GM12872 (cell line): ENCODE data around the gene RPS6KB2.

Experiments used
- TF ChIP-seq, protein P1 (sequence below): IDR thresholded peaks from 3 replicates; pipeline ENCODE4 v1.5.1; 2011; ENCODE audit warnings: low read depth, mild to moderate bottlenecking, low read length, moderate library complexity; ENCODE audit not compliant: insufficient read depth

Gene RPS6KB2

GRCh38 chr11:67450796-67451657 lies 22.7 kb downstream of the RPS6KB2 start:
- TF ChIP-seq, protein P1, sequence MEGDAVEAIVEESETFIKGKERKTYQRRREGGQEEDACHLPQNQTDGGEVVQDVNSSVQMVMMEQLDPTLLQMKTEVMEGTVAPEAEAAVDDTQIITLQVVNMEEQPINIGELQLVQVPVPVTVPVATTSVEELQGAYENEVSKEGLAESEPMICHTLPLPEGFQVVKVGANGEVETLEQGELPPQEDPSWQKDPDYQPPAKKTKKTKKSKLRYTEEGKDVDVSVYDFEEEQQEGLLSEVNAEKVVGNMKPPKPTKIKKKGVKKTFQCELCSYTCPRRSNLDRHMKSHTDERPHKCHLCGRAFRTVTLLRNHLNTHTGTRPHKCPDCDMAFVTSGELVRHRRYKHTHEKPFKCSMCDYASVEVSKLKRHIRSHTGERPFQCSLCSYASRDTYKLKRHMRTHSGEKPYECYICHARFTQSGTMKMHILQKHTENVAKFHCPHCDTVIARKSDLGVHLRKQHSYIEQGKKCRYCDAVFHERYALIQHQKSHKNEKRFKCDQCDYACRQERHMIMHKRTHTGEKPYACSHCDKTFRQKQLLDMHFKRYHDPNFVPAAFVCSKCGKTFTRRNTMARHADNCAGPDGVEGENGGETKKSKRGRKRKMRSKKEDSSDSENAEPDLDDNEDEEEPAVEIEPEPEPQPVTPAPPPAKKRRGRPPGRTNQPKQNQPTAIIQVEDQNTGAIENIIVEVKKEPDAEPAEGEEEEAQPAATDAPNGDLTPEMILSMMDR: no peak

- TF ChIP-seq, protein P1: no peak
Measured at GRCh38 chr11:67451658-67451976, 23.3 kb downstream of the RPS6KB2 start.

- TF ChIP-seq, protein P1: no peak
Measured at GRCh38 chr11:67452141-67452952, 24.1 kb downstream of the RPS6KB2 start, which contains the start of gene GPR152. Gene GPR152, minus strand, starts transcription at chr11:67452729. Its CDS starts 5 bp downstream, at chr11:67452724.

- TF ChIP-seq, protein P1: no peak
Measured at GRCh38 chr11:67453816-67454732, 25.8 kb downstream of the RPS6KB2 start.

GRCh38 chr11:67455054-67455453 lies 26.8 kb downstream of the RPS6KB2 start, which contains the start of gene CABP4:
Gene CABP4, plus strand, starts transcription at chr11:67455354. Its CDS starts 70 bp downstream, at chr11:67455424.
- TF ChIP-seq, protein P1: no peak

DNA sequence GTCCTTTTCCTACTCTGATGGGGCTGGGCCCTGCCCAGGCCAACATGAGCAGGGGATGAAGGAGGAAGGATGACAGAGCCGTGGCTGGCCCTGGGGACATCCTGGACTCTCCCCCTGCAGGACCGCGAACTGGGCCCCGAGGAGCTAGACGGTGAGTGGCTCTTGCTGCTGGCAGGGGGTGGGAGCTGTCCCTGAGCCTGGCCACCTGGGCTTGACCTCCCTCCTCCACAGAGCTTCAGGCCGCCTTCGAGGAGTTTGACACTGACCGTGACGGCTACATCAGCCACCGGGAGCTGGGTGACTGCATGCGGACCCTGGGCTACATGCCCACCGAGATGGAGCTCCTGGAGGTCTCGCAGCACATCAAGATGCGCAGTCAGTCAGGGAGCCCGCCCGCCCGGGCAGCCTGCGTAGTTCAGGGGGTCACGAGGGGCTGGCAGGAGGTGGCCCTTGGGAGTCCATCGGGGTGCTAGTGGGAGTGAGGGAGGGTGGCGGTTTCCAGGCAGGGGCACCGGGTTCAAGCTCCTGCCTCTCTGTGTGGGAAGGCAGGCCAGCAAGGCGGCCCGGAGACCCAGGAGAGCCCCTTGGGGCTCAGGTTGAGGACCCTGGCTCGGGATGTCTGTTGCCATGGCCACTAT lies 27.9 kb downstream of the RPS6KB2 start:
- TF ChIP-seq, protein P1: no peak
